BLaER1 (cell line): ENCODE data around the gene MAN2A1.

Source experiments
- H3K27ac ChIP-seq: shearing (Covaris generic); formaldehyde crosslinking; 2 replicates; pipeline ENCODE4 v1.8.1; 2022
- H3K27me3 ChIP-seq: shearing (Covaris generic); formaldehyde crosslinking; 2 replicates; pipeline ENCODE4 v1.8.1; 2022
- H3K36me3 ChIP-seq: shearing (Covaris generic); formaldehyde crosslinking; 2 replicates; pipeline ENCODE4 v1.8.1; 2022
- H3K4me1 ChIP-seq: shearing (Covaris generic); formaldehyde crosslinking; 2 replicates; pipeline ENCODE4 v1.8.1; 2022
- H3K4me2 ChIP-seq: shearing (Covaris generic); formaldehyde crosslinking; 2 replicates; pipeline ENCODE4 v1.8.1; 2022
- H3K4me3 ChIP-seq: shearing (Covaris generic); formaldehyde crosslinking; 2 replicates; pipeline ENCODE4 v1.8.1; 2022
- H3K9ac ChIP-seq: shearing (Covaris generic); formaldehyde crosslinking; 2 replicates; pipeline ENCODE4 v1.8.1; 2022
- H3K9me3 ChIP-seq: shearing (Covaris generic); formaldehyde crosslinking; 2 replicates; pipeline ENCODE4 v1.8.1; 2022
- H4K20me1 ChIP-seq: shearing (Covaris generic); formaldehyde crosslinking; 2 replicates; pipeline ENCODE4 v1.8.1; 2022
- Cebpa-rat ChIP-seq: shearing (Covaris generic); IDR thresholded peaks from 2 replicates; pipeline ENCODE4 v1.8.1; 2022

The MAN2A1 gene

DNA sequence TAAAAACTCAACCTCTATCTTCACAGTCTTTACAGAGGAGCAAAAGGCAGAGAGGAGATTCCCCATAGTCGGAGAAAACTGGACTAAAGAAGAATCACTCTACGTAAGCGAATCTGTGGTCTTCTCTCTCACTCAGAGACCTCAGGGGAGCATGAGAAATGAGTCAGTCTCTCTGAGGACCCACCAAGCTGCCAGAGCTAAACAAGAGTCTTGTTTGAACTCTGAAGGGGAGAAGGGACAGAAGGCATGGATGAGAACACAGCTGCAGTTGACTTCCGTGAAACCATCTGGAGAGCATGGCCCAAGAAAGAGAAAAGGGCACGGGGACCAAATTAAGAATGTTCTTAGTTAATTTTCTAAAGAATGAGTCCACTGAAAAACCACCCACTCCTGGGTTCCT is 12.8 kb upstream of the MAN2A1 start:
- H3K4me3 ChIP-seq, result no peak overlapping the region
- peaks cover 24% of the 10 kb centered on the region for H3K4me1 ChIP-seq
- no peaks in the 10 kb centered on the region for H3K36me3 ChIP-seq
- H3K4me2 ChIP-seq, result peak overlapping the region; percentile 61
- no peak overlapping the region for H3K9ac ChIP-seq
- no peaks in the 10 kb centered on the region for H3K9me3 ChIP-seq
- no peaks in the 10 kb centered on the region for H4K20me1 ChIP-seq
- no peaks in the 10 kb centered on the region for H3K27me3 ChIP-seq
- H3K27ac ChIP-seq, result peak overlapping the region; percentile 55; the same call in 1 of the 2 replicates
- no peak for TF ChIP-seq Cebpa-rat

DNA sequence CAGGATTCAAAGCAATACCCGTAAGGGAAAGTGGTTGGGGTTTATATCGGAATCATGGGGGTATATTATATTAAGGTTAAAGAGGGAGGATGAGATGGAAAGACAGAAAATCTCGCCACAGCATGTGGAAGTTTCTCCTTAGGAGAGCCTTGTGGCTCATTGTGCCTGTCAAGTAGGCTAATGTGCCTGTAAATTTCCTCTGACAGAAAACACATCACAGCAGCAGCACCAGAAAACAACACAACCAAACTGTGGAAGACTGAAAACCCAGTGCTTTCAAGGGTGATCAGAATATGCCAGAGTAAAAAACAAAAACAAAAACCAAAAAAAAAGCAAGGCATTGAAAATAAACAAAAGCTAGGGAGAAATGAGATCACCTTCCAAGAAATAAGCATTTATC is 11.3 kb upstream of the MAN2A1 start:
- Histone ChIP-seq H3K9me3 (no peaks in the 10 kb centered on the region), H3K4me3 (no peak overlapping the region), H3K9ac (no peak overlapping the region), H3K27ac (no peak overlapping the region), H3K4me2 (no peak overlapping the region), H3K4me1 (peaks cover 24% of the 10 kb centered on the region), H3K27me3 (no peaks in the 10 kb centered on the region), H3K36me3 (no peaks in the 10 kb centered on the region), H4K20me1 (no peaks in the 10 kb centered on the region)
- TF ChIP-seq Cebpa-rat, result no peak

DNA sequence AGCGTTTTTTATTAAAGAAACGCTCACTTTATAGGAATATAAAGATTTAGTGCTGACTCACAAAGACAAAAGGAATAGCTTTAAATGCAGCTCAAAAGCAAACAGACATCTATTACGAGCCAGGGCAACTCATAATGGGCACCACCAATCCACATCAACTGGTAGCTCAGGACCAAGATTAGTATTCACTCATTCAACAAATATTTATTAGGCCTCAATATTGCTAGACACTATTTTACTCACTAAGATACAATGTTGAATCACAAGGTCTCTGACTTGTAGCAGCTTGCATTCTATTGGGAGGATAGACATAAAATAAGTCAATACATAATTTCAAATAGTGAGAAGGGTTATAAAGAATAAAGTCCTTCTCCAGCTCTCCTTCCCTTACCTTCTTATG is 8.0 kb upstream of the MAN2A1 start:
- H3K4me3 ChIP-seq, result no peak overlapping the region
- H3K4me1 ChIP-seq, result peaks cover 15% of the 10 kb centered on the region
- no peak overlapping the region for H3K9ac ChIP-seq
- no peak for TF ChIP-seq Cebpa-rat
- H3K27me3 ChIP-seq, result no peaks in the 10 kb centered on the region
- no peak overlapping the region for H3K27ac ChIP-seq
- no peaks in the 10 kb centered on the region for H4K20me1 ChIP-seq
- no peaks in the 10 kb centered on the region for H3K9me3 ChIP-seq
- no peaks in the 10 kb centered on the region for H3K36me3 ChIP-seq
- no peak overlapping the region for H3K4me2 ChIP-seq

DNA sequence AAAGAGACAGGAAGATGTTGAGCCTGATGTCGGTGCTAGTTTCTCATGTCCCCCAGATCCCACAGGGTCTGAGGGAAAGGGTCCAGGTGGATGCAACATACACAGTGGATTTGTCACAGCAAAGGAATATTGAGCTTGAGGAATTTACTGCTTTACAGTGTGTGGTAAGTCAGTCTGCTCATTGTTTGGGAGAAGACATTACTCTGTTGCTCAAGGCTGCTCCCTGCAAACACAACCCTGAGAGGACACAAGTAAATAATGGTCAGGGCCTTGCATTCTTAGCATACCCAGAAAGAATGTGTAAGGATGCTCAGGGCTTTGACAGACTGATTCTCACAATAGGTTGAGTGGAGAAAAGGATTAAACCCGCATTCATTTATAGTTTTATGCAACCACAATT is 7.3 kb upstream of the MAN2A1 start:
- no peaks in the 10 kb centered on the region for H3K27me3 ChIP-seq

DNA sequence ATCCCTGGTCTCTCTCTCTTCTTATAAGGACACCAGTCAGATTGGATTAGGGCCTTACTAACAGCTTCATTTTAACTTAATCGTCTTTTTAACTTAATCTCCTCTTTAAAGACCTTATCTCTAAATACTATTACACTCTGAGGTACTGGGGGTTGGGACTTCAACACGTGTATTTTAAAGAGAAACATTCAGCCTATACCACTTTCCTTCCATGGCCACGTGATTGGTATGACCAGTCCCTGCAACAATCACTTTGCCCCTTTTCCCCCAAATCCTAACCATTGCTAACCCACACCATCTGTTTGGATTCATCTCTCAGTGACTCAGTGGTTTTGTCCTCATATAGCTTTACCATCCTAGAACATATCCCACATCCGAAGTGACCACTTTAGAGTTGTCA is 3.8 kb upstream of the MAN2A1 start:
- no peaks in the 10 kb centered on the region for H3K36me3 ChIP-seq
- H3K4me3 ChIP-seq, result no peak overlapping the region
- H3K9me3 ChIP-seq, result no peaks in the 10 kb centered on the region
- H3K4me1 ChIP-seq, result peaks cover 10% of the 10 kb centered on the region
- H4K20me1 ChIP-seq, result no peaks in the 10 kb centered on the region
- H3K27me3 ChIP-seq, result no peaks in the 10 kb centered on the region
- no peak overlapping the region for H3K9ac ChIP-seq
- no peak for TF ChIP-seq Cebpa-rat
- H3K27ac ChIP-seq, result no peak overlapping the region
- H3K4me2 ChIP-seq, result no peak overlapping the region

More for the DNA sequence above, 7.3 kb upstream of the MAN2A1 start:
- H3K9me3 ChIP-seq, result no peaks in the 10 kb centered on the region
- no peak overlapping the region for H3K9ac ChIP-seq
- H3K27ac ChIP-seq, result no peak overlapping the region
- no peaks in the 10 kb centered on the region for H4K20me1 ChIP-seq
- no peak overlapping the region for H3K4me3 ChIP-seq
- H3K36me3 ChIP-seq, result no peaks in the 10 kb centered on the region
- H3K4me1 ChIP-seq, result peaks cover 8% of the 10 kb centered on the region
- no peak overlapping the region for H3K4me2 ChIP-seq
- no peak for TF ChIP-seq Cebpa-rat

DNA sequence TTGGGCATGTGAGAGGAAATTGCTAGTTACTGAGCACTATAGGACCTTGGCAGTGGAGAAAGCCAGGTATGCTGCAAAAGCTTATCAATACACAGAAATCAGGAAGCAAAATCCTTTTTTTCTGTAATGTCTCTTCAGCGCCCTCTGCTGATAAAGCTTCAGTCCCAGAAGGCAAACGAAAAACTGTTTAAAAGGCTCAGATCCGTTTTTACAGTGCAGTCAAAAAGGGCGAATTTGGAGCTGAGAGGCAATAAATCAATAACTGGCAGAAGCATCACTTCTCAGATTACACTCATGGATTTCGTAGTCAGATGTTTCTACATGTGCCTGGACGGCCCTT is 1.1 kb upstream of the MAN2A1 start:
- no peak for TF ChIP-seq Cebpa-rat
- peak overlapping the region; percentile 98 for H3K4me3 ChIP-seq
- peaks cover 25% of the 10 kb centered on the region for H4K20me1 ChIP-seq
- no peaks in the 10 kb centered on the region for H3K27me3 ChIP-seq
- peaks cover 31% of the 10 kb centered on the region for H3K4me1 ChIP-seq
- H3K27ac ChIP-seq, result peak overlapping the region; percentile 92
- peak overlapping the region; percentile 94 for H3K9ac ChIP-seq
- H3K36me3 ChIP-seq, result no peaks in the 10 kb centered on the region
- no peaks in the 10 kb centered on the region for H3K9me3 ChIP-seq
- peak overlapping the region; percentile 80 for H3K4me2 ChIP-seq

DNA sequence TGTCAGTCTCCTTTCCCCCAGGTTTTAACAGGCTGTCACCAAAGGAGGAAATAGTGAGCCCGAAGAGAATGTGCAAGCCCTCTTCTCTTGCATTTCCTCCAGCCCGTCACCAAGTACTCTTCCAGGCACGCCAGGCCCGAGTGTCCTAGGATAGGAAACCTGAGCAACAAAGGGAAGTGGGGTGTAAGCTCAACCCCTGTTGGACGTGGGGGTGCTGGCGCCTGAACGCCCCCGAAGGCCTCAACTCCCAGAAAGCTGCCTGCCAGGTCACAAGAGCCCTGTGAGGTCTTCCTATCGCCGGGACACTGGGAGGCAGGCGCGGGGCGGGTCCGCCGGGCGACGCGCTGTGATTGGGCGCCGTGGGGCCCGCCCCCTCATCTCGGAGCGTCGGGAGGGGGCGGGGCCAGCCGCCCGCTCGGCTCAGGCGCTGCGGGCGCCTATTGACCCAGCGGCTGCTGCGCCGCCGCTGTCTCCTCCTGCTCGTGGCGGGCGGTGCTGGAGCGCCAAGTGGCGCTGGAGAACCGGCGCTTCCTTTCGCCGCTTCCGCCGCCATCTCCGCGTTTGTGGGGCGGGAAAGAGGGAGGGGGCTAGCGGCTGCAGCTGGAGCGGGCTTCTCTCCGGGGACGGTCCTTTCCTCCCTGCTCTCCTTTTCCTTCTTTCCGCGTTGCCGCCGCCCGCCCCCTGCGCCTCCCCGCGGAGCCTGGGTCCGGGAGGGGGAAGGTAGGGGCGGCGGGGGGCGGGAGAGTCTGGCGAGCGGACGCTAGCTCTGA is 572 bp upstream of the MAN2A1 start:
- H3K4me3 ChIP-seq, result peak overlapping the region; percentile 98
- peak overlapping the region; percentile 80 for H3K4me2 ChIP-seq
- no peaks in the 10 kb centered on the region for H3K27me3 ChIP-seq
- peak overlapping the region; percentile 92 for H3K27ac ChIP-seq
- peak overlapping the region; percentile 94 for H3K9ac ChIP-seq
- TF ChIP-seq Cebpa-rat, result no peak
- H4K20me1 ChIP-seq, result peaks cover 31% of the 10 kb centered on the region
- H3K36me3 ChIP-seq, result 0 out of 2 replicates have a peak, but pooled peaks cover under 1% of the 10 kb centered on the region
- H3K9me3 ChIP-seq, result no peaks in the 10 kb centered on the region
- peaks cover 36% of the 10 kb centered on the region for H3K4me1 ChIP-seq

DNA sequence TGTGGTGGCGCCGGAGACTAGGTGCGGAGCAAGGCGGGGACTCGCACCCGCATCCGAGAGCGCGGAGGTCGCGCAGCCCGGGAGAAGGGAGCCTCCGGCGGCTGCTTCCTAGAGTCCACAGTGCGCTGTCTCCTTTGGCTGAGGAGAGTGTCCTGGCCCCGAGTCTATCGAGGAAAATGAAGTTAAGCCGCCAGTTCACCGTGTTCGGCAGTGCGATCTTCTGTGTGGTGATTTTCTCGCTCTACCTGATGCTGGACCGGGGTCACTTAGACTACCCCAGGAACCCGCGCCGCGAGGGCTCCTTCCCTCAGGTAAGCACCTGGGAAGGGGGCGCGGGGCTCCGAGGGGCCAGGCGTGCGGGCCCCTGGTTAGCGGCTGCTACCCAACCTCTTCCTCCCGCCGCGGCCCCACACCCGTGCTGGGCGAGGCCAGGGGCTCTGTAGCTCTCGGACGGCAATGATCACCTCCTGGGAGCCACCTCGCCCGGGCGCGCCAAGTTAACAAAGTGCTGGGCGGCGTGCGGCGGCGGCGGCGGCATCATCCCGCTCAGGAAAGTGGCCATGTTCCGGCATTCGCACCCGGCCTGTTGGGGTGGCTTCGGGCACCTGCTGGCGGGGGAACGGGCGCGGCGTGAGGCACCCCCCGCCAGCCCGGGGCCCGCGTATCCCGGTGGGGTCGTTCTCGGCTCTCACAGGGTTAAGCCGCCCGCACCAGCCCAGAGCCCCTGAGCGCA is 681 bp downstream of the MAN2A1 start:
- peak overlapping the region; percentile 94 for H3K9ac ChIP-seq
- peak overlapping the region; percentile 98 for H3K4me3 ChIP-seq
- no peaks in the 10 kb centered on the region for H3K27me3 ChIP-seq
- 0 out of 2 replicates have a peak, but pooled peaks cover 3% of the 10 kb centered on the region for H3K36me3 ChIP-seq
- H3K9me3 ChIP-seq, result no peaks in the 10 kb centered on the region
- peak overlapping the region; percentile 80 for H3K4me2 ChIP-seq
- H3K4me1 ChIP-seq, result peaks cover 48% of the 10 kb centered on the region
- peaks cover 43% of the 10 kb centered on the region for H4K20me1 ChIP-seq
- H3K27ac ChIP-seq, result peak overlapping the region; percentile 92
- no peak for TF ChIP-seq Cebpa-rat

DNA sequence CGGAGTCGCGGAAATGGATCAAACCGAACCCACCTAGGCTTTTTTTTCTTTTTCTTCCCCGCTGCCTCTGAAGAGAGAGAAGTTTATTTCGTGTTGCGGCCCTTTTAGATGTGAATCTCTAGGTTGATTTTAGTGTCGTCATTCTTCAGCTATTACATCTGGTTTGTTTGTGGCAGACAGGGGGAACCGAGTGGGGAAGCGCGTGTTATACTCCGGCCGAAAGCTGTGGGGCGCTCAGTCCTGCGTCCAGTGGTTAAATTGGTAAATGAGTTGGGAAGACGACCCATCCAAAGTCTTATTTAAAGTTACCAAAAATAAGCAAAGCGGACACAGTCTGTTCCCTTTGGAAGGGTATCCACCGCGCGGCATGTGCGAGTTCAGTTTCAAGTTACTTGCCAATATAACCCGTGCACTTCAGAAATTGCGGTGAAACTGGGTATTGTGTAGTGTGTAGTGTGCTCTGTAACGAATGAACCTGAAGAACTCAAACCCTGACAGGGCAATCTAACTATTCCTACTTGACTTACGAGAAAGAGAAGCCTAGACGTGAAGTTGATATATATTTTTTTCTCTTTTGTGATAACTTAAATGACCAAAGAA is 1.3 kb downstream of the MAN2A1 start:
- Histone ChIP-seq H3K9me3 (no peaks in the 10 kb centered on the region), H3K36me3 (0 out of 2 replicates have a peak, but pooled peaks cover 3% of the 10 kb centered on the region), H3K27me3 (no peaks in the 10 kb centered on the region), H3K4me2 (peak overlapping the region; percentile 80), H3K9ac (peak overlapping the region; percentile 94), H3K4me1 (peaks cover 55% of the 10 kb centered on the region), H4K20me1 (peaks cover 47% of the 10 kb centered on the region), H3K27ac (peak overlapping the region; percentile 92), H3K4me3 (peak overlapping the region; percentile 98)
- TF ChIP-seq Cebpa-rat, result no peak

DNA sequence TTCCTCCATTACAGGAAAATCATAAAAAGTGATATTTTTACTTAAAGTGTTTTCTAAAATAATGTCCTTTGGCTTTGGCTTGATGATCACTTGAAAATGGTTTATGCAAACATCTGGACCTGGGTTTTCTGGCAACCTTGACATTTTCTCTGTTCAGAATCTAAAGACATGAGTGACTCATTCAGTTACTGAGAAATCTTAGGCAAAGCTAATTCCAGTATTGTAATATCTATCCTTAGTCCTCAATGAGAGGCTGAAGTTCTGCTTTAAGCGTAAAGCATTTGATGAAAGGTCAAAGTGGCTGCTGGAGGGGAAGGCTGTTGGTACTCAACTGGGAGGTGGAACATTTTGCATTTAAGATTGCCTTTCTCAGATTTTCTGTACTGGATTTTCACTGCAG is 2.3 kb downstream of the MAN2A1 start:
- H3K9me3 ChIP-seq, result no peaks in the 10 kb centered on the region
- peaks cover 58% of the 10 kb centered on the region for H3K4me1 ChIP-seq
- H3K27ac ChIP-seq, result no peak overlapping the region
- H3K9ac ChIP-seq, result peak overlapping the region; percentile 94; the same call in 1 of the 2 replicates
- H4K20me1 ChIP-seq, result peaks cover 47% of the 10 kb centered on the region
- H3K4me3 ChIP-seq, result peak overlapping the region; percentile 98
- H3K27me3 ChIP-seq, result no peaks in the 10 kb centered on the region
- peak overlapping the region; percentile 80 for H3K4me2 ChIP-seq
- 0 out of 2 replicates have a peak, but pooled peaks cover 3% of the 10 kb centered on the region for H3K36me3 ChIP-seq
- no peak for TF ChIP-seq Cebpa-rat
